Measurements from ENCODE around the gene GEMIN8. TPM values are rescaled to one million over a fixed set of nuclear protein-coding genes. Genes with fewer than 3 reads are reported as not detected.

GEMIN8 gene
- total and polyA plus RNA-seq, 2 of the 8 experiments (the other 6 are each of a cell fraction or from before 2014, with no cell fraction given): 18.2 to 31.4 TPM

- CTCF ChIA-PET (ENCODE audit: partially characterized antibody): no interaction called here
- no peak for FAIRE-seq
- H3K36me3 ChIP-seq (ENCODE audit: control insufficient read depth in 2 of 4, insufficient read depth in 4 of 4, low read length in 3 of 4): no peaks in the 10 kb centered on the region
Measured at GRCh38 chrX:13968198-13968597, 61.5 kb downstream of the GEMIN8 start.

More at GRCh38 chrX:13968198-13968597, 61.5 kb downstream of the GEMIN8 start:
- TF ChIP-seq HDAC2 (IDR thresholded peaks at IDR 0.05; ENCODE audit: borderline replicate concordance in 1 of 2, low read depth in 2 of 2, low read length in 2 of 2): no peak
- no peak for TF ChIP-seq JUND (IDR thresholded peaks at IDR 0.05; ENCODE audit: low read length)
- no peak for TF ChIP-seq BCL11A (IDR thresholded peaks at IDR 0.05; ENCODE audit: low read depth in 2 of 2, low read length in 2 of 2)
- no peak for TF ChIP-seq JUN (IDR thresholded peaks at IDR 0.05; ENCODE audit: low read depth, low read length)
- no peak for TF ChIP-seq CTBP2 (IDR thresholded peaks at IDR 0.05; ENCODE audit: borderline replicate concordance, insufficient read depth, insufficient read length, low read length)
- TF ChIP-seq SIX5 (IDR thresholded peaks at IDR 0.05; ENCODE audit: low read depth, low read length): no peak
- no peak for TF ChIP-seq ASH2L (IDR thresholded peaks at IDR 0.05; ENCODE audit: low read length)
- no peak for TF ChIP-seq SIRT6 (IDR thresholded peaks at IDR 0.05; ENCODE audit: low read length)
- TF ChIP-seq TBP (IDR thresholded peaks at IDR 0.05; ENCODE audit: low read depth, low read length): no peak
- no peak for TF ChIP-seq SIN3A (conservative IDR thresholded peaks at IDR 0.05 in 1 of 2, IDR thresholded peaks at IDR 0.05 in 1 of 2; ENCODE audit: low read depth in 1 of 2, low read length in 2 of 2)
- TF ChIP-seq SP1 (IDR thresholded peaks at IDR 0.05; ENCODE audit: low read depth, low read length): no peak
- TF ChIP-seq RAD21 (IDR thresholded peaks at IDR 0.05 in 1 of 2, conservative IDR thresholded peaks at IDR 0.05 in 1 of 2; ENCODE audit: low read depth in 2 of 2, low read length in 2 of 2): no peak
- no peak for TF ChIP-seq CBX8 (IDR thresholded peaks at IDR 0.05; ENCODE audit: borderline replicate concordance, low read depth, low read length)
- no peak for TF ChIP-seq ATF3 (IDR thresholded peaks at IDR 0.05; ENCODE audit: insufficient read depth, low read depth, low read length)
- no peak overlapping the region for H3K14ac ChIP-seq (ENCODE audit: insufficient read length)
- no peak overlapping the region for H2AK5ac ChIP-seq (ENCODE audit: low read depth, low read length)
- H2BK15ac ChIP-seq (ENCODE audit: low read length): no peak overlapping the region
- H3K4me2 ChIP-seq (ENCODE audit: insufficient read depth in 1 of 2, low read depth in 2 of 2, low read length in 2 of 2): no peak overlapping the region
- H3K4ac ChIP-seq (replicated peaks; ENCODE audit: insufficient read length, low read depth, low read length): no peak overlapping the region
- H4K5ac ChIP-seq (ENCODE audit: insufficient read length, low read depth, low read length): no peak overlapping the region
- no peak overlapping the region for H2BK120ac ChIP-seq (replicated peaks; ENCODE audit: low read depth, low read length)
- POLR2A ChIA-PET (ENCODE audit: partially characterized antibody): no interaction called here
- no peaks in the 10 kb centered on the region for H3K79me2 ChIP-seq (ENCODE audit: control insufficient read depth in 1 of 2, insufficient read depth in 2 of 2, low read length in 2 of 2)
- no peak overlapping the region for H3K9ac ChIP-seq (replicated peaks in 1 of 4; ENCODE audit: extremely low read depth in 1 of 4, low read depth in 3 of 4, low read length in 3 of 4)
- no peak for DNase-seq (ENCODE audit: low read depth in 1 of 2, low spot score in 2 of 2)
- H3K23me2 ChIP-seq (ENCODE audit: low read depth, low read length): no peaks in the 10 kb centered on the region
- no peak overlapping the region for H3K27ac ChIP-seq (ENCODE audit: low read depth, low read length)
- no peaks in the 10 kb centered on the region for H3K9me3 ChIP-seq (ENCODE audit: insufficient read depth in 2 of 2, low read depth in 1 of 2, low read length in 1 of 2)
- no peak overlapping the region for H4K91ac ChIP-seq (replicated peaks; ENCODE audit: insufficient read length, low read length)
- H4K8ac ChIP-seq (ENCODE audit: extremely low read depth, insufficient read depth, low read length): no peak overlapping the region
- H3K23ac ChIP-seq (ENCODE audit: insufficient read length): no peak overlapping the region
- H2BK5ac ChIP-seq (ENCODE audit: low read depth, low read length): no peak overlapping the region
- H3K56ac ChIP-seq (replicated peaks; ENCODE audit: insufficient read length, low read depth, low read length): no peak overlapping the region
- H2AFZ ChIP-seq (ENCODE audit: low read length): no peak overlapping the region
- no peaks in the 10 kb centered on the region for H3K27me3 ChIP-seq (replicated peaks in 1 of 4; ENCODE audit: control insufficient read depth in 3 of 4, extremely low read depth in 1 of 4, insufficient read depth in 3 of 4, low read length in 3 of 4)
- no peaks in the 10 kb centered on the region for H4K20me1 ChIP-seq (replicated peaks in 1 of 2; ENCODE audit: control insufficient read depth in 1 of 2, insufficient read depth in 2 of 2, low read length in 2 of 2)
- no peak overlapping the region for H2BK20ac ChIP-seq (ENCODE audit: low read length)
- no peak overlapping the region for H3K4me3 ChIP-seq (ENCODE audit: extremely low read depth in 1 of 4, insufficient read depth in 2 of 4, low read depth in 3 of 4, low read length in 4 of 4)
- 93% methylated on average over 4 of the region's 4 CpGs; no CpG with 5 or more reads in 1 of the 2 experiments for WGBS, 2 experiments (ENCODE audit: extremely low coverage in 1 of 2, insufficient coverage in 1 of 2, insufficient read length in 1 of 2, insufficient replicate concordance in 2 of 2, low coverage in 1 of 2, low lambda C conversion rate in 2 of 2, missing lambda C conversion rate in 1 of 2)
- H3K18ac ChIP-seq (ENCODE audit: extremely low read depth, low read length): no peak overlapping the region
- 0 out of 7 replicates have a peak, but pooled peaks cover 0 to 3% (median 0%) of the 10 kb centered on the region in 4 experiments for H3K4me1 ChIP-seq (replicated peaks in 1 of 4; ENCODE audit: control insufficient read depth in 3 of 4, insufficient read depth in 4 of 4, low read length in 3 of 4)
- H3K79me1 ChIP-seq (ENCODE audit: low read depth, low read length): no peaks in the 10 kb centered on the region
- no peak overlapping the region for H2BK12ac ChIP-seq (ENCODE audit: low read depth, low read length)

All from H1 (cell line).